A673 (cell line): ENCODE data around the gene TTC38. TPM values are rescaled to one million over a fixed set of nuclear protein-coding genes. Genes with fewer than 3 reads are reported as not detected.

Experiments
- BruUV-seq: library from RNA; stranded (reverse); fragments of 400-500 nt; replicated peaks from 2 replicates; lab custom pipeline; 2021; lab: Mats Ljungman, UMichigan
- CTCF ChIA-PET: fragments of 300-600 bp; sonication (Branson Sonifier 250); formaldehyde crosslinking; loops from one replicate; lab custom pipeline; 2022; ENCODE audit warnings: antibody characterized with exemption; lab: Charles Lee
- POLR2A ChIA-PET: fragments of 300-600 bp; sonication (Branson Sonifier 250); formaldehyde crosslinking; loops from one replicate; lab custom pipeline; 2022; ENCODE audit warnings: antibody characterized with exemption; ENCODE audit not compliant: low non-redundant PET; lab: Charles Lee
- DNase-seq: peaks from one replicate; pipeline ENCODE4 v3.0.0-alpha.2; 2015; ENCODE audit warnings: low spot score
- H3K27ac ChIP-seq: fragments of 200-600 bp; sonication (generic); 2 replicates; pipeline ENCODE4 v1.5.1; 2016; ENCODE audit warnings: mixed run types, low read depth, mild to moderate bottlenecking, mixed read lengths, antibody characterized with exemption, low read length; ENCODE audit not compliant: poor library complexity, severe bottlenecking
- H3K27me3 ChIP-seq: fragments of 200-600 bp; sonication (generic); replicated peaks from 2 replicates; pipeline ENCODE4 v1.6.1; 2017; ENCODE audit warnings: mixed run types, low read depth, mild to moderate bottlenecking, mixed read lengths, antibody characterized with exemption, low read length; ENCODE audit not compliant: insufficient read depth, poor library complexity
- H3K36me3 ChIP-seq: fragments of 200-600 bp; sonication (generic); 2 replicates; pipeline ENCODE4 v1.6.1; 2016; ENCODE audit warnings: mixed run types, mild to moderate bottlenecking, mixed read lengths, antibody characterized with exemption, low read length; ENCODE audit not compliant: insufficient read depth, poor library complexity, severe bottlenecking
- H3K4me1 ChIP-seq: fragments of 200-600 bp; sonication (generic); 2 replicates; pipeline ENCODE4 v1.6.1; 2017; ENCODE audit warnings: mixed run types, mild to moderate bottlenecking, mixed read lengths, antibody characterized with exemption, low read length; ENCODE audit not compliant: insufficient read depth, poor library complexity, severe bottlenecking
- H3K4me3 ChIP-seq: fragments of 200-600 bp; sonication (generic); 2 replicates; pipeline ENCODE4 v1.5.1; 2016; ENCODE audit warnings: low read depth, mixed run types, mild to moderate bottlenecking, mixed read lengths, low read length; ENCODE audit not compliant: poor library complexity, severe bottlenecking
- H3K9me3 ChIP-seq: fragments of 200-600 bp; sonication (generic); 2 replicates; pipeline ENCODE4 v1.6.1; 2016; ENCODE audit warnings: mixed run types, low read depth, mild to moderate bottlenecking, mixed read lengths, antibody characterized with exemption, low read length; ENCODE audit not compliant: poor library complexity, severe bottlenecking
- CTCF ChIP-seq: fragments of 300-800, 200-600 bp; sonication (generic); conservative IDR thresholded peaks from 2 replicates; pipeline ENCODE4 v1.5.1; 2017; ENCODE audit warnings: low read depth, mild to moderate bottlenecking, antibody characterized with exemption, low read length, moderate library complexity, mixed read lengths
- EZH2 ChIP-seq: fragments of 200-600 bp; sonication (generic); IDR thresholded peaks from 2 replicates; pipeline ENCODE4 v1.6.1; 2017; ENCODE audit warnings: borderline replicate concordance, low read depth, mild to moderate bottlenecking, mixed read lengths, antibody characterized with exemption, low read length; ENCODE audit not compliant: poor library complexity, severe bottlenecking
- intact Hi-C: fragments of 100-400 bp; cut with micrococcal nuclease; formaldehyde crosslinking; loops from one replicate; pipeline ENCODE4 v1.10.0; 2022; ENCODE audit not compliant: unreplicated experiment
- total RNA-seq: library from RNA; stranded (reverse); gene quantifications from 2 replicates; pipeline ENCODE4 v1.2.3, GENCODE V29; 2021

TTC38 gene
- total RNA-seq, 1 experiment from 2014 or later = 11.4 TPM

- CTCF ChIA-PET = no interaction called here
- TF ChIP-seq CTCF (no peak), EZH2 (no peak)
- POLR2A ChIA-PET = no interaction called here
- Histone ChIP-seq H3K27ac (no peak overlapping the region), H3K4me1 (no peaks in the 10 kb centered on the region), H3K36me3 (peaks cover 81% of the 10 kb centered on the region), H3K4me3 (no peak overlapping the region), H3K27me3 (no peaks in the 10 kb centered on the region), H3K9me3 (no peaks in the 10 kb centered on the region)
- intact Hi-C loops = no loop called here
- DNase-seq = no peak
- BruUV-seq = no TSS peak
Measured at GRCh38 chr22:46330426-46330825, 62.6 kb downstream of the TTC38 start.

- BruUV-seq = no TSS peak
- Histone ChIP-seq H3K4me1 (no peaks in the 10 kb centered on the region), H3K27me3 (no peaks in the 10 kb centered on the region), H3K27ac (no peak overlapping the region), H3K4me3 (no peak overlapping the region), H3K9me3 (no peaks in the 10 kb centered on the region), H3K36me3 (peaks cover 70% of the 10 kb centered on the region)
- ChIA-PET POLR2A (no interaction called here), CTCF (no interaction called here)
- intact Hi-C loops = no loop called here
- TF ChIP-seq CTCF (no peak), EZH2 (no peak)
- DNase-seq = no peak
Measured at GRCh38 chr22:46331496-46331895, 63.7 kb downstream of the TTC38 start.

GRCh38 chr22:46335201-46336118, 67.7 kb downstream of the TTC38 start, which contains the start of gene TRMU:
TRMU (plus strand) TSS chr22:46335714; CDS start chr22:46335765, 51 bp downstream.
- Histone ChIP-seq H3K27ac (peak within 1 kb of the TSS; percentile 90), H3K4me1 (no peaks in the 10 kb centered on the region), H3K4me3 (peak within 1 kb of the TSS; percentile 100), H3K27me3 (no peaks in the 10 kb centered on the region), H3K36me3 (peaks cover 58% of the 10 kb centered on the region), H3K9me3 (no peaks in the 10 kb centered on the region)
- ChIA-PET POLR2A (interaction anchor here (0.7 kb wide), 1 partner anchor 188 kb away, joined by 5 read pairs; no protein-coding TSS in a partner anchor), CTCF (no interaction called here)
- TF ChIP-seq EZH2 = no peak
- no peak for TF ChIP-seq CTCF
- DNase-seq = peak; percentile 87
- TSS peak; percentile 94 for BruUV-seq
- intact Hi-C loops = no loop called here
